Measurements from ENCODE around the gene FBRS.

- no peak for TF ChIP-seq CTCF (IDR thresholded peaks at IDR 0.05)
- TF ChIP-seq POLR2A (IDR thresholded peaks at IDR 0.05) = no peak
These were observed 20.3 kb upstream of the FBRS start for GRCh38 chr16:30637944-30638343.

All from testis (tissue), 2 donors.